Measurements from ENCODE around the gene TMEM267.

The TMEM267 gene

DNA sequence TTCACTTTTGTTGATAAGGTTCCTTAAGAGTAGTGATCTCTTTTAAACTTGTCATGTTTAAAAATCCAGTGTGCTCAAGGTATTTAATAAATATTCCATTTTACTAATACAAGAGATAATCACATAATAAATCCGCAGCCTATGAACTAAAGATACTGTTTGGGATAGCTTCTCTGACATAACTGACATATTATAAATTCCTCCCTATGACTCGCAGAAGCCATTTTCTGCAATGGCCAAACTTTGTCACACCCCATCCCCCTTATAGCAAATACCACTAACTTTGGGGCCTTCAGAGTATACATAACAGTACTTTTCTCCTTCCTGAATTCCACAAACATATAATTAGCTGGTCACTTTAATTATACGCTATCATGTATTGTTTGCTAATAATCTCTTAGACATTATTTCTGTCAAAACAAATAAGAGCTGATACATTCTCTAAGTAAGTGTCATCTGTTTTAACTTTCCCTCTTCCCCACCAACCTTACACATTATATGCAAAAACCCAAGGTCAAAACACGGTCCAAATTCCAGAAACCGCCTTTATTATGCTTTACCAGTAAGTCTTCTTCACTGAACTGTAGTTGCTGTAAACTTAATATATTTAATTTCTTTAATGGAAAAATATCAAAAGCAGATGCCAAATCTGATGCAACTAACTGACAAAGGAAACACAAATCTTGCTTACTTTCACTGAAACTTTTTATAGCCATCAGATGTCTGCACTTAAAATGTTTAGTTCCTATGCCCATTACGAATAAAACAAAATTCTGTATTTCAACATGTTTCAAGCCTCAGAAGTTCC is 971 bp downstream of the TMEM267 start:
- TF ChIP-seq, protein P1, sequence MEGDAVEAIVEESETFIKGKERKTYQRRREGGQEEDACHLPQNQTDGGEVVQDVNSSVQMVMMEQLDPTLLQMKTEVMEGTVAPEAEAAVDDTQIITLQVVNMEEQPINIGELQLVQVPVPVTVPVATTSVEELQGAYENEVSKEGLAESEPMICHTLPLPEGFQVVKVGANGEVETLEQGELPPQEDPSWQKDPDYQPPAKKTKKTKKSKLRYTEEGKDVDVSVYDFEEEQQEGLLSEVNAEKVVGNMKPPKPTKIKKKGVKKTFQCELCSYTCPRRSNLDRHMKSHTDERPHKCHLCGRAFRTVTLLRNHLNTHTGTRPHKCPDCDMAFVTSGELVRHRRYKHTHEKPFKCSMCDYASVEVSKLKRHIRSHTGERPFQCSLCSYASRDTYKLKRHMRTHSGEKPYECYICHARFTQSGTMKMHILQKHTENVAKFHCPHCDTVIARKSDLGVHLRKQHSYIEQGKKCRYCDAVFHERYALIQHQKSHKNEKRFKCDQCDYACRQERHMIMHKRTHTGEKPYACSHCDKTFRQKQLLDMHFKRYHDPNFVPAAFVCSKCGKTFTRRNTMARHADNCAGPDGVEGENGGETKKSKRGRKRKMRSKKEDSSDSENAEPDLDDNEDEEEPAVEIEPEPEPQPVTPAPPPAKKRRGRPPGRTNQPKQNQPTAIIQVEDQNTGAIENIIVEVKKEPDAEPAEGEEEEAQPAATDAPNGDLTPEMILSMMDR (IDR thresholded peaks at IDR 0.05): no peak

DNA sequence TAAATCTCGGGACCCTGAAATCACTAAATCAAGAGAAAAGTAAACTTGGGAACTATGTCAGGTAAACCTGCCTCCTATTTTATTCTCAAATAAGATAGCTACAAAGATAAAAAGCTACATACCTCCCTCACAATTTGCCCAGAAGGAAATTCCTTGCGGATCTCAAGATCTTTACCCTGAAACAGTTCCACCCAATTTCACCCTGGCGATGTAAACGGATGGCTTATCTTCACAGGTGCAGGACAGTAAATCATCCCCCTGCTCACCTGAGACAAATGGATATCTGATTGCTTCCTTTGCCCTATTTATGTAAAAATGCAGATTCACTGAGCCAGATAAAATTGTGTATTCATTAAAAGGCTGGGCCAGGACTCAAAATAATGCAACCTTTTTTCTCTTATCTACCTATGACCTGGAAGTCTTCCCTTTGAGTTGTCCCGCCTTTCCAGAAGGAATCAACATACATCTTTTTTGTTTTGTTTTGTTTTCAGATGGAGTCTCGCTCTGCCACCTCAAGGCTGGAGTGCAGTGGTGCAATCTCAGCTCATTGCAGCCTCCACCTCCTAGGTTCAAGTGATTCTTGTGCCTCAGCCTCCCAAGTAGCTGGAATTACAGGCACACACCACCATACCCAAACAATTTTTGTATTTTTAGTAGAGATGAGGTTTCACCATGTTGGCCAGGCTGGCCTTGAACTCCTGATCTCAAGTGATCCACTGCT is 13.8 kb downstream of the TMEM267 start:
- TF ChIP-seq, protein P1 (IDR thresholded peaks at IDR 0.05): no peak

DNA sequence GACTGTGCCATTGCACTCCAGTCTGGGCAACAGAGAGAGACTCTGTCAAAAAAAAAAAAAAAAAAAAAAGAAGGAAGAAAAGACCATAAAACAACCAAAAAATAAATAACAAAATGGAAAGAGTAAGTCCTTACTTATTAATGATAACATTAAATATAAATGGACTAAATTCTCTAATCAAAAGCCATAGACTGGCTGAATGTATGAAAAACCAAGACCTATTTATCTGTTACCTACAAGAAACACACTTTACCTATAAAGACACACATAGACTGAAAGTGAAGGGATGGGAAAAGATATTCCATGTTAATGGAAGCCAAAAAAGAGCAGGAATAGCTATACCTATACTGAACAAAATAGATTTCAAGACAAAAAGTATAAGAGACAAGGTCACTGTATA is 16.6 kb downstream of the TMEM267 start:
- TF ChIP-seq, protein P1 (IDR thresholded peaks at IDR 0.05): no peak

DNA sequence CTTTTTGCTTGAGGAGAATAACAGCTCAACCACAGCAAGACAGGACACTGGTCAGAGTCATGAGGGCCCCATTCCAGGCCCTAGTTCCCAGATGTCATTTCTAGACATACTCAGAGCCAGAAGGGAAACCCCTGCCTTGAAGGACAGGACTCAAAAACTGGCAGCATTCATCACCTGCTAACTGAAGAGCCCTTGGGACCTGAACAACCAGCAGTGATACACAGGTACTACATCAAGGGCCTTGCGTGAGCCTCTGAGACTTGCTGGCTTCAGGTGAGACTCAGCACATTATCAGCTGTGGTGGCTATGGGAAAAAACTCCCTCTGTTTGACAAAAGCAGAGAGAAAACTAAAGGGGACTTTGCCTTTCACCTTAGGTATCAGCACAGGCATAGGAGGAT is 22.6 kb downstream of the TMEM267 start:
- TF ChIP-seq, protein P1 (IDR thresholded peaks at IDR 0.05): no peak

DNA sequence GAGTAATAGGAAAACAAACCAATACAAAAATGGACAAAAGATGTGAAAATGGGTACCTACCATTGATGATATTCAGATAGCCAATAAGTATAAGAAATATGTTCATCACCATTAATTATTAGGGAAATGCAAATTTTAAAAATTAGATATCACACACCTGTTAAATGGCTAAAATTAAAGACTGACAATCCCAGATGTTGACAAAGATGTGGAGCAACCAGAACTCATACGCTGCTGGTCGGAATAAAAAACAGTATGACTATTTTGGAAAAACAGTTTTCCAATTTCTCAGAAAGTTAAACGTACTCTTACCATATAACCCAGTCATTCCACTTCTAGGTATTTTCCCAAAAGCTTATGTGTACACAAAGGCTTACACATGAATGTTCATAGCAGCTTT is 27.1 kb downstream of the TMEM267 start:
- TF ChIP-seq, protein P1 (IDR thresholded peaks at IDR 0.05): no peak

DNA sequence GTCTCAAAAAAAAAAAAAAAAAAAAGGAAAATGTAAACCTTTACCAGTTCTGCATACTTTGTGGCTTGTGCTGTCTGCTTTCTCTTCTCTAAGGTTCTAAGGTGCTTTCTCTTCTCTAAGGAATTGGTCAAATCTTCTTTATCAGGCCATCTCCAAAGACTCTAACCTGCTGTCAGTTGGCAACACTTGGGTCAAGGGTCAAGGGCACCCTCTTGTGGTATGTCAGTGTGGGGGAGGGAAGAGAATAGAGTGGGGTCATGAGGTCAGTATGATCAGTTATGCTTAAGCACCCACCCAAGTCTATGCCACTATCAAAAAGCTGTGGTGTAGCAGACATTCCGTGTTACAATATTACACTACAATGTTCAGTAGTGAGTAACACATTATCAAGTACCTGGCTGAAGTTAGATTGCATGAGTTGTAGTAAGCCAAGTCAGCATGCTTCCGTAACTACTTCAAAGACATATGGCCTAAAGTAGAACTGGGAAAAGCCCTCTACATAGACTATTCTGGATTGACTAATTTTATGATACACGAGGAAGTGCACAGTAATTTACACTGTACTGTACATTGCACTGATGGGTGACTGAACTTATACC is 46.5 kb downstream of the TMEM267 start:
- TF ChIP-seq, protein P1 (IDR thresholded peaks at IDR 0.05): no peak

DNA sequence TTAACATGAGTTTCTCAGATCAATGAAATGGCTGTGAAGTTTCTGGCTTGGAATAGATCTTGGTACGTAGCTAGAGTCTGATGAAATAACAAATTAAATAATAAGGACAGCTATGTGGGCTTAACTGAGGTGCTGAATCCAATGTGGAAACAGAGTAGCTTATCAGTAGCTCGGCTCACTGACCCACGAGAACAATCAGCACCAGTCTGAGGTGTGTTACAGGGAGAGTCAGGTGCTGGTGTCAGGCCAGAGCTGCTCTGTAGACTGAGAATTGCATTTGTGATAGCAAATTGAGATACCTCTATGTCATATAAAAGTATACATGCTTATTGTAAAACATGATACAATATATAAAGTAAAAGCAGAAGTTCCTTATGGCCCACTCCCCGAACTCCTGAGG is 50.3 kb downstream of the TMEM267 start:
- TF ChIP-seq, protein P1 (IDR thresholded peaks at IDR 0.05): no peak

Data from LNCAP (cell line).